Stimulated activated CD8-positive, alpha-beta memory T cell treated with anti-CD3 and anti-CD28 coated beads, Interleukin-7, amount 100 ng/mL, for 4 hours (primary cell): ENCODE measurements around the gene PLPPR3.
"Not testable (repeated sequence)": the region's sequence is repeated elsewhere in the genome, so short reads cannot be mapped to it uniquely, and the experiment has no call there.

Experiments used
- DNase-seq, 2 donors: peaks; one replicate each; pipeline ENCODE4 v3.0.0-alpha.2; 2020; ENCODE audit warnings: low read depth in 2 of 2

PLPPR3 gene

GRCh38 chr19:854549-854948 is 32.8 kb upstream of the PLPPR3 start:
- DNase-seq = no peak

- not testable (repeated sequence) for DNase-seq
These were observed 32.0 kb upstream of the PLPPR3 start for GRCh38 chr19:853614-854220.

GRCh38 chr19:853014-853585 is 31.3 kb upstream of the PLPPR3 start:
- no peak for DNase-seq

- DNase-seq = no peak
These were observed 30.6 kb upstream of the PLPPR3 start, which contains the start of gene ELANE for GRCh38 chr19:852136-853013. ELANE (plus strand) TSS chr19:852303; CDS start chr19:852329, 26 bp downstream.

GRCh38 chr19:850979-851335 is 29.2 kb upstream of the PLPPR3 start:
- no peak for DNase-seq

- no peak for DNase-seq
These were observed 28.6 kb upstream of the PLPPR3 start for GRCh38 chr19:850221-850978.

GRCh38 chr19:849195-849594 is 27.4 kb upstream of the PLPPR3 start:
- not testable (repeated sequence) for DNase-seq

- DNase-seq = no peak
These were observed 26.7 kb upstream of the PLPPR3 start for GRCh38 chr19:848386-848921.

- DNase-seq = no peak
These were observed 24.2 kb upstream of the PLPPR3 start for GRCh38 chr19:845707-846521.

GRCh38 chr19:844546-844971 is 22.8 kb upstream of the PLPPR3 start:
- DNase-seq = no peak

- no peak for DNase-seq
These were observed 22.2 kb upstream of the PLPPR3 start for GRCh38 chr19:843836-844545.

GRCh38 chr19:843180-843835 is 21.6 kb upstream of the PLPPR3 start:
- DNase-seq = no peak

GRCh38 chr19:842802-843179 is 21.0 kb upstream of the PLPPR3 start:
- DNase-seq = not testable (repeated sequence)

- no peak for DNase-seq
These were observed 18.9 kb upstream of the PLPPR3 start, which contains the start of gene PRTN3 for GRCh38 chr19:840519-841206. PRTN3 (plus strand) TSS chr19:840999; CDS start chr19:841009, 10 bp downstream.

- no peak for DNase-seq
These were observed 13.6 kb upstream of the PLPPR3 start for GRCh38 chr19:835210-835810.

GRCh38 chr19:834216-834615 is 12.5 kb upstream of the PLPPR3 start:
- no peak for DNase-seq

GRCh38 chr19:831407-832369 is 9.9 kb upstream of the PLPPR3 start:
- no peak for DNase-seq
